SU-DHL-6 (cell line): ENCODE data around the gene FDX1.
"Not testable (repeated sequence)": the region's sequence is repeated elsewhere in the genome, so short reads cannot be mapped to it uniquely, and the experiment has no call there.

ENCODE experiments used
- H2AFZ ChIP-seq: fragments of 200-600 bp; sonication (generic); 2 replicates; pipeline ENCODE4 v1.6.1; 2014; ENCODE audit warnings: low read depth, mild to moderate bottlenecking, moderate library complexity, mixed read lengths, antibody characterized with exemption, low read length; ENCODE audit not compliant: severe bottlenecking
- H3F3A ChIP-seq: fragments of 200-600 bp; shearing (Covaris generic); 2 replicates; pipeline ENCODE4 v1.6.0; 2016; ENCODE audit warnings: antibody characterized with exemption, mild to moderate bottlenecking; ENCODE audit not compliant: insufficient read depth
- H3K27ac ChIP-seq: fragments of 200-600 bp; sonication (generic); 2 replicates; pipeline ENCODE4 v1.5.1; 2016; ENCODE audit warnings: low read depth, mild to moderate bottlenecking, low read length, moderate library complexity, mixed read lengths
- H3K27me3 ChIP-seq: fragments of 200-600 bp; sonication (generic), shearing (Covaris generic); 2 replicates; pipeline ENCODE4 v1.6.0; 2014; ENCODE audit warnings: mild to moderate bottlenecking, low read length
- H3K36me3 ChIP-seq: fragments of 200-600 bp; sonication (generic); 2 replicates; pipeline ENCODE4 v1.6.1; 2014; ENCODE audit warnings: mild to moderate bottlenecking, low read length, mixed read lengths
- H3K4me2 ChIP-seq: fragments of 300-600, 200-600 bp; shearing (Covaris generic), sonication (generic); 2 replicates; pipeline ENCODE4 v1.6.0; 2014; ENCODE audit warnings: low read length, low read depth, mild to moderate bottlenecking; ENCODE audit not compliant: poor library complexity, severe bottlenecking
- H3K4me3 ChIP-seq: fragments of 200-600 bp; sonication (generic); 2 replicates; pipeline ENCODE4 v1.5.1; 2014; ENCODE audit warnings: antibody characterized with exemption, low read length, mild to moderate bottlenecking, mixed read lengths; ENCODE audit not compliant: insufficient read depth, poor library complexity, severe bottlenecking
- H3K79me2 ChIP-seq: fragments of 200-600 bp; sonication (generic); 2 replicates; pipeline ENCODE4 v1.6.1; 2014; ENCODE audit warnings: mild to moderate bottlenecking, low read length, moderate library complexity; ENCODE audit not compliant: insufficient read depth
- H3K9ac ChIP-seq: fragments of 200-600 bp; sonication (generic); 2 replicates; pipeline ENCODE4 v1.7.0; 2014; ENCODE audit warnings: mild to moderate bottlenecking, low read length
- H3K9me2 ChIP-seq: fragments of 200-600 bp; sonication (generic); replicated peaks from 2 replicates; pipeline ENCODE4 v1.6.1; 2014; ENCODE audit warnings: low read length; ENCODE audit not compliant: insufficient read depth
- H3K9me3 ChIP-seq: fragments of 200-600 bp; sonication (generic); 2 replicates; pipeline ENCODE4 v1.6.1; 2014; ENCODE audit warnings: low read length, mixed read lengths; ENCODE audit not compliant: insufficient read depth
- H4K20me1 ChIP-seq: fragments of 200-600 bp; sonication (generic); 2 replicates; pipeline ENCODE4 v1.6.1; 2014; ENCODE audit warnings: low read depth, mild to moderate bottlenecking, antibody characterized with exemption, low read length, moderate library complexity, mixed read lengths
- CTCF ChIP-seq: fragments of 200-600 bp; sonication (generic); IDR thresholded peaks from one replicate; pipeline ENCODE4 v1.5.1; 2017; ENCODE audit warnings: antibody characterized with exemption, mild to moderate bottlenecking, low read length, moderate library complexity; ENCODE audit not compliant: insufficient read depth, poor library complexity, severe bottlenecking
- EZH2phosphoT487 ChIP-seq: fragments of 200-600 bp; sonication (generic), shearing (Covaris generic); conservative IDR thresholded peaks from 2 replicates; pipeline ENCODE4 v1.6.1; 2018; ENCODE audit warnings: mild to moderate bottlenecking, antibody characterized with exemption, low read length, moderate library complexity, mixed read lengths

Gene FDX1

GRCh38 chr11:110409174-110409573 lies 20.6 kb upstream of the FDX1 start:
- H2AFZ ChIP-seq: no peak overlapping the region
- H3K27me3 ChIP-seq: no peaks in the 10 kb centered on the region
- H3F3A ChIP-seq: no peaks in the 10 kb centered on the region
- H3K36me3 ChIP-seq: no peaks in the 10 kb centered on the region
- no peak overlapping the region for H3K4me3 ChIP-seq
- no peaks in the 10 kb centered on the region for H3K79me2 ChIP-seq
- H3K9ac ChIP-seq: no peak overlapping the region
- H4K20me1 ChIP-seq: no peaks in the 10 kb centered on the region
- no peak for TF ChIP-seq EZH2phosphoT487
- no peak for TF ChIP-seq CTCF
- H3K9me2 ChIP-seq: no peaks in the 10 kb centered on the region
- no peak overlapping the region for H3K27ac ChIP-seq
- H3K4me2 ChIP-seq: no peak overlapping the region
- no peaks in the 10 kb centered on the region for H3K9me3 ChIP-seq

DNA sequence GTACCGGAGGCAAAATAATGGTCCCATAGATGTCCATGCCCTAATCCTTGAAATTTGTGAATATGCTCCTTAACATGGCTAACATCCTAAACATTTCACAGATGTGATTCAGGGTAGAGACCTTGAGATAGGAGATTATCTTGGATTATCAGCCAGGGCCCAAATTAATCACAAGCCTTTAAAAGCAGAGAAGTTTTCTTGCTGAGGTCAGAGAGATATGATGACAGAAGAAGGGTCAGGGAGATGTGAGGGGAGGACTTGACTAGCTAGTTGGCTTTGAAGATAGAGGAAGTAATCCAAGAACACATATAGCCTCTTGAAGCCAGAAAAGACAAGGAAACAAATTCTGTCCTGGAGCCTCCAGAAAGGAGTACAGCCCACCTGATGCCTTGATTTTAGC lies 19.1 kb upstream of the FDX1 start:
- no peaks in the 10 kb centered on the region for H3K79me2 ChIP-seq
- H3K4me2 ChIP-seq: no peak overlapping the region
- H3K4me3 ChIP-seq: no peak overlapping the region
- no peaks in the 10 kb centered on the region for H3K36me3 ChIP-seq
- H3F3A ChIP-seq: no peaks in the 10 kb centered on the region
- H3K27me3 ChIP-seq: no peaks in the 10 kb centered on the region
- TF ChIP-seq EZH2phosphoT487: no peak
- TF ChIP-seq CTCF: no peak
- H3K9ac ChIP-seq: no peak overlapping the region
- H3K9me2 ChIP-seq: no peaks in the 10 kb centered on the region
- no peak overlapping the region for H2AFZ ChIP-seq
- no peaks in the 10 kb centered on the region for H3K9me3 ChIP-seq
- no peak overlapping the region for H3K27ac ChIP-seq
- no peaks in the 10 kb centered on the region for H4K20me1 ChIP-seq

GRCh38 chr11:110415081-110415480 lies 14.7 kb upstream of the FDX1 start:
- Histone ChIP-seq H3F3A (no peaks in the 10 kb centered on the region), H3K9me3 (no peaks in the 10 kb centered on the region), H3K27me3 (no peaks in the 10 kb centered on the region), H3K27ac (no peak overlapping the region), H3K9ac (no peak overlapping the region), H2AFZ (no peak overlapping the region), H3K79me2 (no peaks in the 10 kb centered on the region), H3K36me3 (no peaks in the 10 kb centered on the region), H3K4me3 (no peak overlapping the region), H3K4me2 (no peak overlapping the region), H4K20me1 (no peaks in the 10 kb centered on the region), H3K9me2 (no peaks in the 10 kb centered on the region)
- TF ChIP-seq EZH2phosphoT487: no peak
- no peak for TF ChIP-seq CTCF

DNA sequence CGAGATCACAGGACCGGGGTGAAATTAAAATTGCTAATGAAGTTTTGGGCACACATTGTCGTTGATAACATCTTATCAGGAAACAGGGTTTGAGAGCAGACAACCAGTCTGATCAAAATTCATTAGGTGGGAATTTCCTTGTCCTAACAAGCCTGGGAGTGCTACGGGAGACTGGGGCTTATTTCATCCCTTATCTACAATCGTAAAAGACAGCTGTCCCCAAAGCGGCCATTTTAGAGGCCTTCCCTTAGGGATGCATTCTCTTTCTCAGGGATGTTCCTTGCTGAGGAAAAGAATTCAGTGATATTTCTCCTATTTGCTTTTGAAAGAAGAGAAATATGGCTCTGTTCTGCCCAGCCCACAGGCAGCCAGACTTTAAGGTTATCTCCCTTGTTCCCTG lies 8.1 kb upstream of the FDX1 start:
- not testable (repeated sequence) for H4K20me1 ChIP-seq, H3K4me3 ChIP-seq, H3K9ac ChIP-seq, H3F3A ChIP-seq, H3K9me3 ChIP-seq, H3K4me2 ChIP-seq, H3K27ac ChIP-seq, H3K36me3 ChIP-seq, H3K27me3 ChIP-seq, H3K79me2 ChIP-seq, H3K9me2 ChIP-seq, H2AFZ ChIP-seq
